ENCODE results near the gene MDM1. TPM values are rescaled to one million over a fixed set of nuclear protein-coding genes. Genes with fewer than 3 reads are reported as not detected.

MDM1 gene
- total RNA-seq, 1 donor from 2014 or later = 21.4 TPM

DNA sequence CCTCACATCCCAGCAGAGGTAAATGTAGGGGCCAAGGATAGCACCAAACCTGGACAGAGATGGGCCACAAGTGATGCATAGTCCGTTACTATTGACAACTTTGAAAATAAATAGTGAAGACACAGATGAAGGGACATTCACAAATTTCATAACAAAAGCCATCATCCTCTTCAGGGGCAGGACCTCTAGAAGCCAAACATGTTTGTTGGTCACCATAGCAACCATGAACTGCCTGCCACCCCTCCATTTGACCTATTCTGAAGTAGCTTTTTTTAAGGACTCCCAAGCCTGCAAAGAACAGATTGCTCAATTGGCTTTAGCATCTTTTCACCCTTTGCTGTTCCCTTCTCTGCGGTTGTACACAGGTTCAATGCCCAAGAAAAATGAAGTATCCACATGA is 35.7 kb upstream of the MDM1 start:
- Mint-ChIP-seq H3K4me1 (peaks cover 28% of the 10 kb centered on the region), H3K27me3 (ENCODE audit: low read depth) (no peaks in the 10 kb centered on the region)

GRCh38 chr12:68367116-68367515 is 35.0 kb upstream of the MDM1 start:
- Mint-ChIP-seq H3K36me3 (no peaks in the 10 kb centered on the region), H3K27ac (no peak overlapping the region), H3K9me3 (no peaks in the 10 kb centered on the region), H3K4me3 (no peak overlapping the region), H3K27me3 (ENCODE audit: low read depth) (no peaks in the 10 kb centered on the region), H3K4me1 (peaks cover 27% of the 10 kb centered on the region)
- no peak for TF ChIP-seq CTCF (IDR thresholded peaks at IDR 0.05; ENCODE audit: unreplicated experiment)
- no peak for DNase-seq (ENCODE audit: low spot score in 2 of 2, unreplicated experiment in 2 of 2)

More for the DNA sequence above, 35.7 kb upstream of the MDM1 start:
- Mint-ChIP-seq H3K9me3 (no peaks in the 10 kb centered on the region), H3K4me3 (no peak overlapping the region), H3K27ac (no peak overlapping the region), H3K36me3 (no peaks in the 10 kb centered on the region)
- TF ChIP-seq CTCF (IDR thresholded peaks at IDR 0.05; ENCODE audit: unreplicated experiment) = no peak
- no peak for DNase-seq (ENCODE audit: low spot score in 2 of 2, unreplicated experiment in 2 of 2)

DNA sequence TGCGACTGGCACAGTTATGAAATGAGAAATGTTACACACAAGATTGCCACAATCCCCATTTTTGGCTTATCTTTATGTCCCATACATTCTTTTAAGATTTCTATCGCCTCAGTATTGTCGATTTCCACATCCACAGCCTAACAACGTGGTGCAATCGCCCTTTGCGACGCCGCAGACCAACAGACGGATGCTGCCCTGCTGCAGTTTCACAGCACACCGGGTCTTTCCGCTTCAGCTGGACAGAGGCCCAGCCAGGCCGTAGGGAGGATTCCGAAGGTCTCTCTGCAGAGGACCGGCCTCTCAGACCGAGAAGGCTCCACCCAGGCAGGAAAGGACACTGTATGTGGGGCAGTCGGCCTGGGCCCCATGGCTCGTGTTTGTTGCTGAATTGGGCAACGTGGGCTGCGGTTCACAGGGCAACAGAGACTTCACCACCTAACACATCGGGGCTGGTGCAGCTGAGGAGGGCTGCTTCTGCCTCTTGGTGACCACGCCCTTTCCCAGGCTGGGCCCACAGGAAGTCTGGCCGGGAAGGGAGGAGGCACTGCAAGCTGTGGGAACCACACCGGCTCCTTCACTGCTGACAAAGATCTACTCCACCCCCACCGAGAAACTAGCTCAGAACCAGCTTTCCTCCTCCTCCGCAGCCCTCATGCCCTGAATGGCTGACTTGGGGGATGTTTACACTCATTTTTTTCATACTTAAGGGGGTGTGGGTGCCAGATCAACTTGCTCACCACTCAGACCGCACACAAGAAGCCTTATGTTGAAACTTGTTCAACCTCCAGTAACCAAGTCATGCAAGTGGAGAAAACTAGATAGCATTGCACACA is 32.9 kb upstream of the MDM1 start:
- TF ChIP-seq CTCF (IDR thresholded peaks at IDR 0.05; ENCODE audit: unreplicated experiment) = no peak
- peak overlapping the region; percentile 80 for H3K27ac Mint-ChIP-seq
- peak in 1 of 2 experiments; percentile 61 for DNase-seq (ENCODE audit: low spot score in 2 of 2, unreplicated experiment in 2 of 2)
- H3K36me3 Mint-ChIP-seq = no peaks in the 10 kb centered on the region
- H3K27me3 Mint-ChIP-seq (ENCODE audit: low read depth) = no peaks in the 10 kb centered on the region
- H3K9me3 Mint-ChIP-seq = no peaks in the 10 kb centered on the region
- peaks cover 27% of the 10 kb centered on the region for H3K4me1 Mint-ChIP-seq
- H3K4me3 Mint-ChIP-seq = peak overlapping the region; percentile 28

DNA sequence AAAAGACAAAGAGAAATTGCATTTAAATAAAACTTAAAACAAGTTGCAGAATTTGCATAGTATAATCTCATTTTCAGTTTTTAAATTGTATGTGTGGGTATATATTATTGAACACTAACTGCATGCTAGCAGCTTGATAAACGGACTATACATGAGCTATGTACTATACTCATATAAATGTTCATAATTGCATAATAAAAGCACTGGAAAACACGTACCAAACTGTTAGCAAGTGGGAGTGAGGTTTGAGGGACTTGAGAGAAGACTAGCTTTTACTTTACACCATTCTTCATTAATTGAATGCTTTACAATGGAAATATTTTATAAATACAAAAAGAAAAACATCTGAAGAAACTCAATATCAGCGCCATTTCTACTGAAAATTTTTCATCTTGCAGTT is 32.2 kb upstream of the MDM1 start:
- TF ChIP-seq CTCF (IDR thresholded peaks at IDR 0.05; ENCODE audit: unreplicated experiment) = no peak
- Mint-ChIP-seq H3K27me3 (ENCODE audit: low read depth) (no peaks in the 10 kb centered on the region), H3K27ac (no peak overlapping the region), H3K4me3 (no peak overlapping the region), H3K36me3 (no peaks in the 10 kb centered on the region), H3K9me3 (no peaks in the 10 kb centered on the region), H3K4me1 (peaks cover 29% of the 10 kb centered on the region)
- no peak for DNase-seq (ENCODE audit: low spot score in 2 of 2, unreplicated experiment in 2 of 2)

GRCh38 chr12:68361953-68362352 is 29.8 kb upstream of the MDM1 start:
- TF ChIP-seq CTCF (IDR thresholded peaks at IDR 0.05; ENCODE audit: unreplicated experiment) = no peak
- no peak overlapping the region for H3K27ac Mint-ChIP-seq
- peaks cover 45% of the 10 kb centered on the region for H3K4me1 Mint-ChIP-seq
- no peaks in the 10 kb centered on the region for H3K9me3 Mint-ChIP-seq
- no peak overlapping the region for H3K4me3 Mint-ChIP-seq
- no peaks in the 10 kb centered on the region for H3K27me3 Mint-ChIP-seq (ENCODE audit: low read depth)
- no peak for DNase-seq (ENCODE audit: low spot score in 2 of 2, unreplicated experiment in 2 of 2)
- H3K36me3 Mint-ChIP-seq = no peaks in the 10 kb centered on the region
